Measurements from ENCODE around the gene BEST2.

BEST2 gene

DNA sequence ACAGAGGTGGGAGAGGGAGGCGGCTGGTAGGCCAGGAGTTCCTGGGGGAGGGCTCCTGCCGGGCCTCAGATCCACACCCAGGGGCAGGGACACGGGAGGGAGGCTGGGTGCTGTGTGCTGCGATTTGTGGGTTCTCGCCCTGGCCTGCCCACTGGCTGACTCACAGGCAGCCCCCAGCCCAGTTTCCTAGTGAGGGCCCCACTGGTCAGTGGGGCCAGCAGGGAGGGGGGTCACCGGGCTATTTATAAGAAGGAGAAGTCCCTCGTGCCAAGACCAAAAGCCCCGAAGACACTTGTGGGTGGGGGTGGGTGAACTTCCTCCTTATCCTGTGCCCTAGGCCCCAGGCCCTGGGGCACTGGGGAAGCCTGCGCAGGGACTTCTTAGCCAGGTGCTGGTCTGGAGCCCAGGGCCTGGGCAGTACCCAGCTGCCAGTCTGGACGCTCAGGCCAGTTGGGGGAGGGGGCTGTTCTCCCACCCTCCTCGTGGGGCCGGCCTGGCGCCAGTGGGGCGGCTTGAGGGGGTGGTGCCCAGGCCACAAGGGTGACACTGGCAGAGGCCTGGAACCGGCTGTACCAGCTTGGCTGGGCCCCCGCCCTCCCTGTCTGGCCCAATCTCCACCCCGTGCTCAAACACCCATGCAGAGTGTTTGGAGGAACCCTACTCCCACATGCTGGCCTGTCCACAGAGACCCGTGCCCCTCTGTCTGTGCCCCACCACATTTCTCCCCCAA, 34.7 kb downstream of the BEST2 start:
- Histone ChIP-seq H3K4me3 (ENCODE audit: insufficient read depth, low read depth, low read length) (no peak overlapping the region), H3K27ac (ENCODE audit: insufficient read depth, low read depth, low read length, poor library complexity, severe bottlenecking) (no peak overlapping the region), H3K4me1 (ENCODE audit: control insufficient read depth, insufficient read depth, low read length) (peaks cover 27% of the 10 kb centered on the region), H3K27me3 (ENCODE audit: control insufficient read depth, insufficient read depth, low read length, poor library complexity, severe bottlenecking) (peaks cover 11% of the 10 kb centered on the region), H3K9me3 (ENCODE audit: control insufficient read depth, low read length) (no peaks in the 10 kb centered on the region), H3K36me3 (ENCODE audit: control insufficient read depth, insufficient read depth, low read length) (no peaks in the 10 kb centered on the region)
- WGBS, 2 experiments: 87% methylated on average over 18 of the region's 18 CpGs

DNA sequence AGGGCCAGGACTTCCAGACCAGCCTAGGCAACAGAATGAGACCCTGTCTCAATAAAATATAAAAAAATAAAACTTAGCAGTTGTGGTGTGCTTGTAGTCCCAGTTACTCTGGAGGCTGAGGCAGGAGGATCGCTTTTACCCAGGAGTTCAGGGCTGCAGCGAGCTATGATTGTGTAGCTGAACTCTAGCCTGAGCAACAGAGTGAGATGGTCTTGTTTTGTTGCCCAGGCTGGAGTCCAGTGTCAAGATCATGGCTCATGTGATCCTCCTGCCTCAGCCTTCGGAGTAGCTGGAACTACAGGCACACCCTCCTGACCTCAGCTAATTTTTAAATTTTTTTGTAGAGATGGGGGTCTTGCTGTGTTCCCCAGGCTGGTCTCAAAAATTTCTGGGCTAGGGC, 35.4 kb downstream of the BEST2 start:
- 91% methylated on average over 3 of the region's 3 CpGs for WGBS, 2 experiments
- Histone ChIP-seq H3K27me3 (ENCODE audit: control insufficient read depth, insufficient read depth, low read length, poor library complexity, severe bottlenecking) (peaks cover 18% of the 10 kb centered on the region), H3K36me3 (ENCODE audit: control insufficient read depth, insufficient read depth, low read length) (no peaks in the 10 kb centered on the region), H3K4me1 (ENCODE audit: control insufficient read depth, insufficient read depth, low read length) (peaks cover 27% of the 10 kb centered on the region), H3K4me3 (ENCODE audit: insufficient read depth, low read depth, low read length) (no peak overlapping the region), H3K27ac (ENCODE audit: insufficient read depth, low read depth, low read length, poor library complexity, severe bottlenecking) (no peak overlapping the region), H3K9me3 (ENCODE audit: control insufficient read depth, low read length) (no peaks in the 10 kb centered on the region)

DNA sequence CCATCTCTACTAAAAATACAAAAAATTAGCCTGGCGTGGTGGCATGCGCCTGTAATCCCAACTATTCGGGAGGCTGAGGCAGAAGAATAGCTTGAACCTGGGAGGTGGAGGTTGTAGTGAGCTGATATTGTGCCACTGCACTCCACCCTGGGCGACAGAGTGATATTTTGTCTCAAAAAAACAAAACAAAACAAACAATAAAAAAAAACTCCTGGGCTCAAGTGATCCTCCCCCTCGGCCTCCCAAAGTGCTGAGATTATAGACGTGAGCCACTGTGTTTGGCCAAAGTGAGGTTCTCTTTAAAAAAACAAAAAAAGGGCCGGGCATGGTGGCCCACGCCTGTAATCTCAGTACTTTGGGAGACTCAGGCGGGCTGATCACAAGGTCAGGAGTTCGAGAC, 35.9 kb downstream of the BEST2 start:
- Histone ChIP-seq H3K36me3 (ENCODE audit: control insufficient read depth, insufficient read depth, low read length) (no peaks in the 10 kb centered on the region), H3K9me3 (ENCODE audit: control insufficient read depth, low read length) (no peaks in the 10 kb centered on the region), H3K4me3 (ENCODE audit: insufficient read depth, low read depth, low read length) (no peak overlapping the region), H3K4me1 (ENCODE audit: control insufficient read depth, insufficient read depth, low read length) (peaks cover 27% of the 10 kb centered on the region), H3K27me3 (ENCODE audit: control insufficient read depth, insufficient read depth, low read length, poor library complexity, severe bottlenecking) (peaks cover 23% of the 10 kb centered on the region), H3K27ac (ENCODE audit: insufficient read depth, low read depth, low read length, poor library complexity, severe bottlenecking) (no peak overlapping the region)
- WGBS, 2 experiments: 91 to 95% methylated on average over 10 of the region's 10 CpGs

DNA sequence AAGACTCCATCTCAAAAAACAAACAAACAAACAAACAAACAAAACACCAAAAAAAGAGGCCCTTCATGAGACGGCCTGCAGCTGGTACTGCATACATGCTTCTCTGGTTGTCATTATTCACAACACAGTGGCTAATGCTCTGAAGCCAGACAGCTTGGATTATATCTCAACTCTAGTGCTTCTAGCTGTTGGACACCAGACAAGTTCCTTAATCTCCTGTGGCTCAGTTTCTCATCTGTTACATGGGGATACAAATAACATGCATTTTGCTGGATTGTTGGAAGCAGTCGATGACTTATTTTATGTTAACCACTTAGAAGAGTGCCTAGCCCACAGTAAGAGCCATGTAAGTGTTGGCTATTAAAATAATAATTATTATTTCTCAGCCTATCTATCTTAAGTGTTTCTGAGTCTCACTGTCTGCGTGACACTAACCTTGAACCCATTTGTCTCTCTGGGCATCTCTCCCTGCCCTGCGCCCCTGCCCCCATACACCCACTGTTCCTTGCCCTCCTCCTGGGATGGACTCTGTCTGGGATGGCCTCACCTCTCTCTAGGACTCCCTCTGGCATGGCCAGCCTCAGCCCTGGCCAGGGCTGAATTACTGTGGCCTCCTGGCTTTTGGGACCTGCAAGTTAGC, 36.6 kb downstream of the BEST2 start:
- 81 to 84% methylated on average over 4 of the region's 4 CpGs for WGBS, 2 experiments
- H3K9me3 ChIP-seq (ENCODE audit: control insufficient read depth, low read length): no peaks in the 10 kb centered on the region
- H3K4me3 ChIP-seq (ENCODE audit: insufficient read depth, low read depth, low read length): no peak overlapping the region
- H3K27me3 ChIP-seq (ENCODE audit: control insufficient read depth, insufficient read depth, low read length, poor library complexity, severe bottlenecking): peaks cover 30% of the 10 kb centered on the region
- peaks cover 29% of the 10 kb centered on the region for H3K4me1 ChIP-seq (ENCODE audit: control insufficient read depth, insufficient read depth, low read length)
- no peaks in the 10 kb centered on the region for H3K36me3 ChIP-seq (ENCODE audit: control insufficient read depth, insufficient read depth, low read length)
- H3K27ac ChIP-seq (ENCODE audit: insufficient read depth, low read depth, low read length, poor library complexity, severe bottlenecking): peak overlapping the region; percentile 85

DNA sequence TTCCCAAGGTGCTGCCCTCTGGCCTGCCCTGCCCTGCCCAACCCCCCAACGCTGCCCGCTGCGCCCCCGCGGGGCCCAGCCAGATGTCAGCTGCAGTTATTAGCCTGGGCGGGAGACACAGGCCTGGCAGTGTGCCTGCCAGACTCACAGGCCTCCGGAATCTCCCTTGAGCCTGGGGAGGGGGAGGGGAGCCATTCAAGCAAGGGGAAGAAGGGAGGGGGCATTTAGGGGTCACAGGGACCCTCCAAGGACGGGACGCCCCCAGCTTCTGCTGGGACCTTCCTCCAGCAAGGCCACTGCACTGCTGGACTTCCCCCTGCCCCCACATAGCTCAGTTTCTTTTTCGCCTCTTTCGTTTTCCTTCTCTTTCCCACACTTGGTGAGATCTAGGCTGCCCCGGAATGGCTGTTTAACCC, 37.1 kb downstream of the BEST2 start:
- 11 to 12% methylated on average over 12 of the region's 12 CpGs for WGBS, 2 experiments
- peaks cover 32% of the 10 kb centered on the region for H3K27me3 ChIP-seq (ENCODE audit: control insufficient read depth, insufficient read depth, low read length, poor library complexity, severe bottlenecking)
- H3K27ac ChIP-seq (ENCODE audit: insufficient read depth, low read depth, low read length, poor library complexity, severe bottlenecking): peak overlapping the region; percentile 85
- no peaks in the 10 kb centered on the region for H3K36me3 ChIP-seq (ENCODE audit: control insufficient read depth, insufficient read depth, low read length)
- H3K4me3 ChIP-seq (ENCODE audit: insufficient read depth, low read depth, low read length): peak overlapping the region; percentile 43
- no peaks in the 10 kb centered on the region for H3K9me3 ChIP-seq (ENCODE audit: control insufficient read depth, low read length)
- peaks cover 24% of the 10 kb centered on the region for H3K4me1 ChIP-seq (ENCODE audit: control insufficient read depth, insufficient read depth, low read length)

DNA sequence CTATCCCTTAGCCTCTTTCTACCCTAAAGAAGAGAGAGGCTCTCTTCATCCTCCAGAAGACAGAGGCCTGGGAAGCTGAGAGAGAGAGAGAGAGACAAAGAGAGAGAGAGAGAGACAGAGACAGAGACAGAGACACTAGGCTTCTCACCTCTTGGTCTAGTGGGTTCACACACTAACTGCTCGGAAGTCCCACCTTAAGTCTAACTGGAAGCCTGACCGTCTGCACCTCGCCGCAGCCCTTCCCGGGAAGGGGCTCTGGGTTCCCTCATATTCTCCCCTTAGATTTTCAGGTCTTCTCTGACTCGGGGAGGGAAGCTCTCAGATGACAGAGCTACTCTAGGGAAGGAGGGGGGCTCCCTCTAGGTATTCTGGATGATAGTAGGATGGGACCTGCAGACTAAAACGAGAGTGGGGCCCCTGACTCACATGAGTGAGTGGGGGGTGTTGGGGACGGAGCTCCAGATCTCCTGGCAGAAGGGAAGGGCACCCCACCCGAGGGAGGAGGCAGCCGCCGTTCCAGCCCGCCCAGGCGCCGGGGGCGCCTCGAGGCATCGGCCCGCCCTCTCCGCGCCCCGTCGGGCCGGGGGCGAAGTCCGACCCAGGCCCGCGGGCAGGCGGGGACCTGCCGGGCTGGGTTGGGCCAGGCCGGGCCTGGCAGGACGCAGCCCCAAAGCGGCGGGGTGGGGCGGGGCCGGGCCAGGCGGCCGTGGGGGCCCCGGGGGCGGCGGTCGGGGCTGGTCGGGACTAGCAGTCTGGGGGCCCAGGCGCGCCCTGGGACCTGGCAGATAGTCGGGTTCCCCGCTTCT, 37.7 kb downstream of the BEST2 start:
- peaks cover 38% of the 10 kb centered on the region for H3K27me3 ChIP-seq (ENCODE audit: control insufficient read depth, insufficient read depth, low read length, poor library complexity, severe bottlenecking)
- no peaks in the 10 kb centered on the region for H3K36me3 ChIP-seq (ENCODE audit: control insufficient read depth, insufficient read depth, low read length)
- WGBS, 2 experiments: 5% methylated on average over 46 of the region's 46 CpGs
- H3K9me3 ChIP-seq (ENCODE audit: control insufficient read depth, low read length): no peaks in the 10 kb centered on the region
- peaks cover 26% of the 10 kb centered on the region for H3K4me1 ChIP-seq (ENCODE audit: control insufficient read depth, insufficient read depth, low read length)
- H3K27ac ChIP-seq (ENCODE audit: insufficient read depth, low read depth, low read length, poor library complexity, severe bottlenecking): peak overlapping the region; percentile 85
- H3K4me3 ChIP-seq (ENCODE audit: insufficient read depth, low read depth, low read length): peak overlapping the region; percentile 43

DNA sequence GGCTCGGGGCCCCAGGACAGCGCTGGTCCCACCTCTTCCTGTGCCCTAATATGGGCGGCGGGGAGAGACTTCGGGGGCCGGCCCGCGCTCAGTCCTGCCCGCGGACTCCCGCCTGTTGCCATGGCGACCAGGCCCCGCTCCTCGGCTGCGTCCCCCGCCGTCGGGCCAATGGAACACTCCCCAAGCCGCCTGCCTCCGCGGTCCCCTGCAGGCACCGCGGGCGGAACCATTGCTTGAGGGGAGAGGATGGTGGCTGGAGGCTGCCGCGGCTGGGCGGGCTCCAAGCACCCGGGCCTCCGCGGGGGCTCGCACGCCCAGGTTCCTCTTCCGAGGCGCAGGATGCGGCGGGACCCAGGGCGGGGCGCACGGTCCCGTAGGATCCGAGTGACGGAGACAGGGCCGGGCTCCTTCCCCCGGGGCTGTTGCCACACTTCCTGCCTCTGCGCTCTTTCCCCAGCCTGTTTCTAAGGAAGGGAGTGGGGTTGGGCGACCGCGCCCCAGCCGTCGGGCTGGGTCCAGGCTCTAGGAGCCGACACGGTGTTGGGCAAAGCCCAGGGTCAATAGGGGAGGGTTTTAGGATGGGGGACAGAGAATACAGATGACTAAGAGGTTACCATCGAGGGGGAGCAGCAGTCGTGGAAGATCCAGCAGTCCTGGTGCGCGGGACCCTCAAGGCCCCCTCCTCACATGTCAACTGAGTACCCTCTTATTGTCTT, 38.5 kb downstream of the BEST2 start:
- Histone ChIP-seq H3K9me3 (ENCODE audit: control insufficient read depth, low read length) (no peaks in the 10 kb centered on the region), H3K36me3 (ENCODE audit: control insufficient read depth, insufficient read depth, low read length) (no peaks in the 10 kb centered on the region), H3K27ac (ENCODE audit: insufficient read depth, low read depth, low read length, poor library complexity, severe bottlenecking) (peak overlapping the region; percentile 6), H3K4me3 (ENCODE audit: insufficient read depth, low read depth, low read length) (peak overlapping the region; percentile 43), H3K4me1 (ENCODE audit: control insufficient read depth, insufficient read depth, low read length) (peaks cover 26% of the 10 kb centered on the region), H3K27me3 (ENCODE audit: control insufficient read depth, insufficient read depth, low read length, poor library complexity, severe bottlenecking) (peaks cover 42% of the 10 kb centered on the region)
- WGBS, 2 experiments: 1% methylated on average over 56 of the region's 56 CpGs

DNA sequence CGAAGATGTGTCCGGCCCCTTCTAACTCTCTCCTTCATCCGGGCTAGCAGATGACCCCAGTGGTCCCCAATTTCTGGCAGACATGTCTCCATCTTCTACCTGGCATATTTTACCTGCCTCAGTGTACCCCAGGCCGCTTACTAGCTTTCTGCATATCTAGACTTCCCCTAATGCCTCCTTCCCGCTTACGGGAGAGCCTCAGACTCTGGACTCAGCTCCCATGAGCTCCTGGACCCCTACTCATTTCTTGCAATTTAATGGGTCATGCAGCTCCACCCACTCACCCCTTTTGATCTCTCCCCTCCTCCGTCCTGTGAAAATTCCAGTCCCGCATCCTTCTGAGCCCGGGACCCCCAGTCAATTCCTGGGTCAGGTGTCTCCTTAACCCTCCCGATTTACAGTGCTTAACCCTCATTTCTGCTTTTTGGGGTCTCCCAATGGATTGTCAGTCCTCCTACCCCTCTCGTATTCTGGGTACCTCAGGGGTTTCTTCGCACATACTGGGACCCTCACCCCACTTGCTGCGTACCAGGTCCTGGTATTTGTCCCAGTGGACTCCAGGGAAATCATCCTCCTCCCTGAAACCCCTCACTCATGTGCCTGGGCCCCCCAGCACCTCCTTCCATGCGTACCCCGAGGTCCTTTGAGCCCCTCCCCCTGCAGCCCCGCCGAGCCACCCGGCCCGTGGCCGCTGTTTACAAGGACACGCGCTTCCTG, 39.2 kb downstream of the BEST2 start:
- WGBS, 2 experiments: 4 to 5% methylated on average over 22 of the region's 22 CpGs
- Histone ChIP-seq H3K4me3 (ENCODE audit: insufficient read depth, low read depth, low read length) (peak overlapping the region; percentile 54), H3K4me1 (ENCODE audit: control insufficient read depth, insufficient read depth, low read length) (peaks cover 26% of the 10 kb centered on the region), H3K9me3 (ENCODE audit: control insufficient read depth, low read length) (no peaks in the 10 kb centered on the region), H3K27ac (ENCODE audit: insufficient read depth, low read depth, low read length, poor library complexity, severe bottlenecking) (no peak overlapping the region), H3K36me3 (ENCODE audit: control insufficient read depth, insufficient read depth, low read length) (no peaks in the 10 kb centered on the region), H3K27me3 (ENCODE audit: control insufficient read depth, insufficient read depth, low read length, poor library complexity, severe bottlenecking) (peaks cover 42% of the 10 kb centered on the region)

DNA sequence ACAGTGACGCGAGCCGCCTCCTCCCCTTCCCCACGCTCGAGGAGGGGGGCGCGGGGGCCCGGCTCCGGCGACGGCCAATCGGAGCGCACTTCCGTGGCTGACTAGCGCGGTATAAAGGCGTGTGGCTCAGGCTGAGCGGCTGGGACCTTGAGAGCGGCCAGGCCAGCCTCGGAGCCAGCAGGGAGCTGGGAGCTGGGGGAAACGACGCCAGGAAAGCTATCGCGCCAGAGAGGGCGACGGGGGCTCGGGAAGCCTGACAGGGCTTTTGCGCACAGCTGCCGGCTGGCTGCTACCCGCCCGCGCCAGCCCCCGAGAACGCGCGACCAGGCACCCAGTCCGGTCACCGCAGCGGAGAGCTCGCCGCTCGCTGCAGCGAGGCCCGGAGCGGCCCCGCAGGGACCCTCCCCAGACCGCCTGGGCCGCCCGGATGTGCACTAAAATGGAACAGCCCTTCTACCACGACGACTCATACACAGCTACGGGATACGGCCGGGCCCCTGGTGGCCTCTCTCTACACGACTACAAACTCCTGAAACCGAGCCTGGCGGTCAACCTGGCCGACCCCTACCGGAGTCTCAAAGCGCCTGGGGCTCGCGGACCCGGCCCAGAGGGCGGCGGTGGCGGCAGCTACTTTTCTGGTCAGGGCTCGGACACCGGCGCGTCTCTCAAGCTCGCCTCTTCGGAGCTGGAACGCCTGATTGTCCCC, 39.9 kb downstream of the BEST2 start, which contains the start of gene JUNB:
Gene JUNB, plus strand, starts transcription at position 142 of the 706 bp plus-strand sequence. Its CDS starts 286 bp downstream, at position 428.
- 1% methylated on average over 73 of the region's 73 CpGs for WGBS, 2 experiments
- H3K9me3 ChIP-seq (ENCODE audit: control insufficient read depth, low read length): no peaks in the 10 kb centered on the region
- peak within 1 kb of the TSS; percentile 6 for H3K27ac ChIP-seq (ENCODE audit: insufficient read depth, low read depth, low read length, poor library complexity, severe bottlenecking)

More for the DNA sequence above, 39.9 kb downstream of the BEST2 start, which contains the start of gene JUNB:
- H3K4me3 ChIP-seq (ENCODE audit: insufficient read depth, low read depth, low read length): peak within 1 kb of the TSS; percentile 54
- peaks cover 26% of the 10 kb centered on the region for H3K4me1 ChIP-seq (ENCODE audit: control insufficient read depth, insufficient read depth, low read length)
- peaks cover 42% of the 10 kb centered on the region for H3K27me3 ChIP-seq (ENCODE audit: control insufficient read depth, insufficient read depth, low read length, poor library complexity, severe bottlenecking)
- H3K36me3 ChIP-seq (ENCODE audit: control insufficient read depth, insufficient read depth, low read length): no peaks in the 10 kb centered on the region

Data from ectodermal cell (in vitro differentiated cells).